ENCODE data around the gene MICAL2.

GRCh38 chr11:12243911-12244550 is 133.6 kb downstream of the MICAL2 start:
- TF ChIP-seq POLR2AphosphoS5 (IDR thresholded peaks at IDR 0.05; ENCODE audit: borderline replicate concordance, low read depth, low read length) = no peak
- no peak for TF ChIP-seq EZH2 (IDR thresholded peaks at IDR 0.05)
- no peak for TF ChIP-seq FOXP2 (optimal IDR thresholded peaks at IDR 0.05; ENCODE audit: control extremely low read depth, extremely low read length, insufficient read depth)
